Adrenal gland (tissue), 5 donors: ENCODE measurements around the gene KCNAB2.

Source experiments
- POLR2A ChIP-seq, 2 donors: fragments of 450-650 bp; IDR thresholded peaks; one replicate each; pipeline ENCODE4 v1.6.1; 2017; ENCODE audit warnings: antibody characterized with exemption in 2 of 2, mild to moderate bottlenecking in 2 of 2, moderate library complexity in 1 of 2
- TF ChIP-seq, protein P1 (sequence below), 6 experiments: fragments of 450-650 bp in 4 of 6; fragments of 200-600 bp in 2 of 6; sonication (generic) in 1 of 6; IDR thresholded peaks; 1 replicate in 5 of 6; 2 replicates in 1 of 6; pipeline versions ENCODE4 v1.5.1 to v1.8.0; 2016 to 2021; ENCODE audit warnings: antibody characterized with exemption in 6 of 6, mild to moderate bottlenecking in 2 of 6, moderate library complexity in 1 of 6
- donor health status: DM: no; HTN: no; CAD: no.

DNA sequence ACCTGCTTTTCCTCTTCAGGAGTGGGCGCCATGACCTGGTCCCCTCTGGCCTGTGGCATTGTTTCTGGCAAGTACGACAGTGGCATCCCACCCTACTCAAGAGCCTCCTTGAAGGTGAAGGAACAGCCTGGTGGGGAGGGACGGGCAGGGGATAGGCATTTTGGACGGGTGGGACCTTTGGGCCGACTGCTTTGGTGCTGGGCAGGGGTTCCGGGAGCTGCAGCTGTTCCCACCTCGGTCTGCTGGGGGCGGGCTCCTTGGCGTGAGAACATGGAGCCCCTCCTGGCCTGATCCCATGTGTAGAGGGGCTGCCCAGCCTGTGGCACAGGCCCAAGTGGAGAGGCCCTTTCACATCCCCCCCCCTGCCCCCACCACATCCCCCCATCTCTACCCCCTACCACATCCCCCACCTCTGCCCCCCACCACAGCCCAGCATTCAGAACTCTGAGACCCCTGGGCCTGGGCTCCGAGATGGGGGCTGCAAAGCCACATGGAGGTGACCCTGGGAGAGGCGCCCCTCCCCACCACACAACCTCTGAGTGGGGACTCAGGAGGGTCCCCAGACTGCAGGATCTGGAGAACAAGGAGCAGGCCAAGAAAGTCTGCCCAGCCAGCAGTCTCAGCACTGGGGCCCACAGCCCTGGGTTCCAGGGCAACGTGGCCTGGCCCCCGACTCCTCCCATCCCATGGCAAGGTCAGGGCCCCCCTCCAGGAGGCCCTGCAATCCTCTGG is 50.0 kb downstream of the KCNAB2 start:
- TF ChIP-seq, protein P1, sequence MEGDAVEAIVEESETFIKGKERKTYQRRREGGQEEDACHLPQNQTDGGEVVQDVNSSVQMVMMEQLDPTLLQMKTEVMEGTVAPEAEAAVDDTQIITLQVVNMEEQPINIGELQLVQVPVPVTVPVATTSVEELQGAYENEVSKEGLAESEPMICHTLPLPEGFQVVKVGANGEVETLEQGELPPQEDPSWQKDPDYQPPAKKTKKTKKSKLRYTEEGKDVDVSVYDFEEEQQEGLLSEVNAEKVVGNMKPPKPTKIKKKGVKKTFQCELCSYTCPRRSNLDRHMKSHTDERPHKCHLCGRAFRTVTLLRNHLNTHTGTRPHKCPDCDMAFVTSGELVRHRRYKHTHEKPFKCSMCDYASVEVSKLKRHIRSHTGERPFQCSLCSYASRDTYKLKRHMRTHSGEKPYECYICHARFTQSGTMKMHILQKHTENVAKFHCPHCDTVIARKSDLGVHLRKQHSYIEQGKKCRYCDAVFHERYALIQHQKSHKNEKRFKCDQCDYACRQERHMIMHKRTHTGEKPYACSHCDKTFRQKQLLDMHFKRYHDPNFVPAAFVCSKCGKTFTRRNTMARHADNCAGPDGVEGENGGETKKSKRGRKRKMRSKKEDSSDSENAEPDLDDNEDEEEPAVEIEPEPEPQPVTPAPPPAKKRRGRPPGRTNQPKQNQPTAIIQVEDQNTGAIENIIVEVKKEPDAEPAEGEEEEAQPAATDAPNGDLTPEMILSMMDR (IDR thresholded peaks at IDR 0.05), result no peak
- no peak for TF ChIP-seq POLR2A (IDR thresholded peaks at IDR 0.05)
